ENCODE results near the gene RALBP1. TPM values are rescaled to one million over a fixed set of nuclear protein-coding genes. Genes with fewer than 3 reads are reported as not detected.

RALBP1 gene
- total RNA-seq, 4 donors from 2014 or later, result 60.2 to 97.6 (median 72.2) TPM

DNA sequence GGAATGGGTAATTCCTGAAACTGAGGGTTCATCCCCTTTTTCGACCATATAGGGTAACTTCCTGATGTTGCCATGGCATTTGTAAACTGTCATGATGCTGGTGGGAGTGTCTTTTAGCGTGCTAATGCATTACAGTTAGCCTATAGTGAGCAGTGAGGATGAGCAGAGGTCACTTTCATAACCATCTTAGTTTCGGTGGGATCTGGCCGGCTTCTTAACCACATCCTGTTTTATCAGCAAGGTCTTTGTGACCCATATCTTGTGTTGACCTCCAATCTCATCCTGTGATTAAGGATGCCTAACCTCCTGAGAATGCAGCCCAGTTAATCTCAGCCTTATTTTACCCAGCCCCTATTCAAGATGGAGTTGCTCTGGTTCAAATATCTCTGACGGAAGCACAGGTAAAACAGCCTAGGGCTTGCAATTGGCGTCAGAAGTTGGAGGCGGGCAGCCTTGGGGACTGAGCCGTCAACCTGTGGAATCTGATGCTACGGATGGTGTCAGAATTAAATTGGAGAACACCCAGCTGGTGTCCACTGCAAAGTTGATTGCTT is 19.5 kb downstream of the RALBP1 start:
- TF ChIP-seq, protein P1, sequence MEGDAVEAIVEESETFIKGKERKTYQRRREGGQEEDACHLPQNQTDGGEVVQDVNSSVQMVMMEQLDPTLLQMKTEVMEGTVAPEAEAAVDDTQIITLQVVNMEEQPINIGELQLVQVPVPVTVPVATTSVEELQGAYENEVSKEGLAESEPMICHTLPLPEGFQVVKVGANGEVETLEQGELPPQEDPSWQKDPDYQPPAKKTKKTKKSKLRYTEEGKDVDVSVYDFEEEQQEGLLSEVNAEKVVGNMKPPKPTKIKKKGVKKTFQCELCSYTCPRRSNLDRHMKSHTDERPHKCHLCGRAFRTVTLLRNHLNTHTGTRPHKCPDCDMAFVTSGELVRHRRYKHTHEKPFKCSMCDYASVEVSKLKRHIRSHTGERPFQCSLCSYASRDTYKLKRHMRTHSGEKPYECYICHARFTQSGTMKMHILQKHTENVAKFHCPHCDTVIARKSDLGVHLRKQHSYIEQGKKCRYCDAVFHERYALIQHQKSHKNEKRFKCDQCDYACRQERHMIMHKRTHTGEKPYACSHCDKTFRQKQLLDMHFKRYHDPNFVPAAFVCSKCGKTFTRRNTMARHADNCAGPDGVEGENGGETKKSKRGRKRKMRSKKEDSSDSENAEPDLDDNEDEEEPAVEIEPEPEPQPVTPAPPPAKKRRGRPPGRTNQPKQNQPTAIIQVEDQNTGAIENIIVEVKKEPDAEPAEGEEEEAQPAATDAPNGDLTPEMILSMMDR (IDR thresholded peaks at IDR 0.05), result no peak
- DNase-seq (ENCODE audit: low spot score) (no peak), ATAC-seq (ENCODE audit: low FRiP score) (no peak)

DNA sequence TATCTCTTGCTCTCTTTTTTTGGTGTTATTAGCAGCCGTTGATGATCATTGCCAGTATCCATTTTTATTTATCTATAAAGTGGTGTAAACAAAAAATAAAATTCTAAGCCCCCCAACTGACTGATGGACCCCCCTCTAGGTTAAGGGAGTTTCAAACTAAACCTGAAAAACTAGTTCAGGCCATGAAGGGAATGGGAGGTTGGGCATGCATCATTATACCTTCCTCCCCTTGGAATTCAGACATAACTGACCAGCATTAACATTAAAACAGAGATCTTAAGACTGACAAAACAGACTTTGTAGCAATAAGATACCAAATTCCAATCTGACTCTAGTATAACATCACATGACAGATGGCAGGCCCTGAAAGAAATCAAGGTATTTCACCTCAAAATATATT is 20.2 kb downstream of the RALBP1 start:
- TF ChIP-seq, protein P1 (IDR thresholded peaks at IDR 0.05), result no peak
- DNase-seq (ENCODE audit: low spot score) (no peak), ATAC-seq (ENCODE audit: low FRiP score) (no peak)

DNA sequence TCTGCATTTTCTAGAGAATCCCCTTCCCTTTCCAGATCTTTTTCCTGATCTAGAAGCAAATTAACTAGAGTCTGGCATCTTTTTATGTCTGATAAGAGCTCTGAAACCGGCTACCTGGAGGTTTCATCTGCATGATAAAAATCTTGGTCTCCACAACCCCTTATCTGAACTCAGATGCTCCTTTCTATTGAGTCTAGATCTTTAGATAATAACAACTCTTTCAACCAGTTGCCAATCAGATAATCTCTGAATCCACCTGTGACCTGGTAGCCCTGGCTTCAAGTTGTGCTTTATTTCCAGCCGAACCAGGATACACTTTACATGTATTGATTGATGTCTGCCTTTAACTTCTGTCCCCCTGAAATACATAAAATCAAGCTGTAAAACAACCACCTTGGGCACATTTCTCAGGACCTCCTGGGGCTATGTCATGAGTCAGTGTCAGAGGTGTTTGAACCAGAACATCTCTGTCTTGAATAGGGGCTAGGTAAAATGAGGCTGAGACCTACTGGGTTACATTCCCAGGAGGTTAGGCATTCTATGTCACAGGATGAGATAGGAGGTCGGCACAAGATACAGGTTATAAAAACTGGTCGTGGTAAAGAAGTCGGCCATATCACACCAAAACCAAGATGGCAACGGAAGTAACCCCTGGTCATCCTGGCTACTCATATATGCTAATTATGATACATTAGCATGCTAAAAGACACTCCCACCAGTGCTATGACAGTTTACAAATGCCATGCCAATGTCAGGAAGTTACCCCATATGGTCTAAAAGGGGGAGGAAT is 20.8 kb downstream of the RALBP1 start:
- no peak for DNase-seq (ENCODE audit: low spot score)
- TF ChIP-seq, protein P1 (IDR thresholded peaks at IDR 0.05), result no peak
- ATAC-seq (ENCODE audit: low FRiP score), result no peak

DNA sequence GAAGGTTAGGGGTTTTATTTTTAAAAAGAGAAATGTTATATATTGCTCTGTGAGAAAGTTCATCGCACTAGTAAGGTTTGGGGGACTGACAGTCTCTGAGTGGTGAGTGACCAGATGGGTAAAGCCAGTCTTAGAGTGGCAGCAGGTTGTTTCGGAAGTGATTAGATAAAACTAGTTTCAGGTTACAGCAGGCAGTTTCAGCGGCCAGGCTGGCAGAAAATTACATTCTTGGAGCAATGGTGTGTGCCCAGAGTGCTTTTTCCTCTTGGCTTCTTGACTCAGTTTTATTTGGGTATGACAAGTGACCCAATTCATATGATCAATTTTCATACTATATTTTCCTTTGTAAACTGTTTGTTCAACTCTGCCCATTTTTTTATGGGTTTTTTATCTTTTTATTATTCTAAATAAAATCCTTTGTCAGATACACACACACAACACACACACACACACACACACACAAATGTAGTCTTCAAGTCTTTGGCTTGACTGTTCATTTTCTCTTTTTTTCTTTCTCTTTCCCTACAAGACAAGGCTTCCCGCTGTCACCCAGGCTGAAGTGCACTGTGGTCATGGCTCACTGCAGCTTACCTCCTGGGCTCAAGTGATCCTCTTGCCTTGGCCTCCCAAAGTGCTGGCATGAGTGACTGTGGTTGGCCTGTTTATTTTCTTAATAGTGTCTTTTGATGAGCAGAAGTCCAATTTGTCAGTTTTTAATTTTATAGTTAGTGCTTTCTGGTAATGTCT is 30.9 kb downstream of the RALBP1 start:
- TF ChIP-seq, protein P1 (IDR thresholded peaks at IDR 0.05), result no peak
- DNase-seq (ENCODE audit: low spot score) (no peak), ATAC-seq (ENCODE audit: low FRiP score) (no peak)

DNA sequence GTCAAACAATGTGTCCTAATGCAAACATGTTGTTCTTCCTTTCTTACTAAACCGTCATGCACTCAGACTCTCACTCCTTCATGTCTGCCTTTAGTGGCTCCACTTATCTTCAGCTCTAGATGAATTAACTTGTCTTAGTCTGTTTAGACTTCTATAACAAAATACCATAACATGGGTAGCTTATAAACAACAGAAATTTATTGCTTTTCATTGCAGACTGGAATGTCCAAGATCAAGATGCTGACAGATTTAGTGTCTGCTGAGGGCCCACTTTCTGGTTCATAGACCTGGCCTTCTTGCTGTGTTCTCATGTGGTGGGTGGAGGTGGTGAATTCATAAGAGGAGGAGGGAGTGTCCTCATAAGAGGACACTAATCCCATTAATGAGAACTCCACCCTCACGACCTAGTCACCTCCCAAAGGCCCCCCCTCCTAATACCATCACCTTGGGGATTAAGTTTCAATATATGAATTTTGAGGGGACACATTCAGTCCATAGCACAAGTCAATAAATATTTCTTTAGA is 32.3 kb downstream of the RALBP1 start:
- TF ChIP-seq, protein P1 (IDR thresholded peaks at IDR 0.05), result no peak
- DNase-seq (ENCODE audit: low spot score) (no peak), ATAC-seq (ENCODE audit: low FRiP score) (no peak)

DNA sequence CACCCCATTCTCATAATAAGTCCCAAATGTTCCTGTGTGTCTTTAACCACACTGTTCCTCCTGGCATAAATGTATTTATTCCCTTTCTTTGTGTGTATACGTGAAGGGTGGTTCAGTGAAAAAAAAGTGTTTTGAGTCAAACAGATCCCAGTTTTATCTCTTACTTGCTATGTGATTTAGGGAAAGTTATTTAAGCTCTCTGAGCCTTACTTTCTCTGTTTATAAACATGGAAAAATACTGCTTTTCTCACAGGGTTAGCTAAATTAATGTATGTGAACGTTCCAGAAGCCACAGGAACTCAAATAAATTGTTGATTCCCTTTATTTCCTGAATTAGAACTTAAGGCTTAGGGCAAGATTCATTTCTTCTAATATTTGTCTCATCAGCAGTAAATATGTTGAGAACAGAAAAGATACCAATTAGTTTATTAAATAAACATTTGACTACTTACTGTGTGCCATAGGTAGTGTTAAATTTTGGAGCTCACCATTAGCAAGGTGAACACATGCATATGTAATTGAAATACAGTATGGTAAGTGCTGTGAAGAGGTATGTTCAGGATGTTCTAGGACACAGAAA is 33.2 kb downstream of the RALBP1 start:
- ATAC-seq (ENCODE audit: low FRiP score), result no peak
- TF ChIP-seq, protein P1 (IDR thresholded peaks at IDR 0.05), result no peak
- DNase-seq (ENCODE audit: low spot score), result no peak
